GM21381 (cell line): ENCODE data around the gene CRYL1.

Experiments
- ATAC-seq: cut with Tn5 transposase; IDR thresholded peaks from one replicate; pipeline ENCODE4 v1.9.1; 2021; ENCODE audit warnings: mild to moderate bottlenecking, moderate library complexity; ENCODE audit not compliant: unreplicated experiment

Gene CRYL1

DNA sequence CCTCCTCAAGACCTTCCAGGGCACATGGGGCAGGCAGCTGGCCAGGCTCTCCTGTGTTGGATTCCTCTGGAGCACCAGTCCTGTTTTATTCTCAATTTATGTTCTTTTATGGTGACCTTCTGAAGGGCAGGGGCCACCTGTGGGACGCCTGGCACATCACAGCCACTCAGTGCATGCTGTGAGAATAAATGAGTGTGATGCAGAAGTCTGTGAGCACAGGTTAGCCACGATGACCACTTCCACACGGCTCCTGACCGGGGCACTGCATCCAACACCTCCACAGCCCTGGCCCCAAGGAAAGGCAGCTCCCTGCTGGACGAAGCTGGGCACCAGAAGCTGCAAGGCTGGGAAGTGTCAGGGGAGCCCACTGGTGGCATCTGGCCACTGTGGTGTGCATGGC is 122.8 kb downstream of the CRYL1 start:
- ATAC-seq: no peak

DNA sequence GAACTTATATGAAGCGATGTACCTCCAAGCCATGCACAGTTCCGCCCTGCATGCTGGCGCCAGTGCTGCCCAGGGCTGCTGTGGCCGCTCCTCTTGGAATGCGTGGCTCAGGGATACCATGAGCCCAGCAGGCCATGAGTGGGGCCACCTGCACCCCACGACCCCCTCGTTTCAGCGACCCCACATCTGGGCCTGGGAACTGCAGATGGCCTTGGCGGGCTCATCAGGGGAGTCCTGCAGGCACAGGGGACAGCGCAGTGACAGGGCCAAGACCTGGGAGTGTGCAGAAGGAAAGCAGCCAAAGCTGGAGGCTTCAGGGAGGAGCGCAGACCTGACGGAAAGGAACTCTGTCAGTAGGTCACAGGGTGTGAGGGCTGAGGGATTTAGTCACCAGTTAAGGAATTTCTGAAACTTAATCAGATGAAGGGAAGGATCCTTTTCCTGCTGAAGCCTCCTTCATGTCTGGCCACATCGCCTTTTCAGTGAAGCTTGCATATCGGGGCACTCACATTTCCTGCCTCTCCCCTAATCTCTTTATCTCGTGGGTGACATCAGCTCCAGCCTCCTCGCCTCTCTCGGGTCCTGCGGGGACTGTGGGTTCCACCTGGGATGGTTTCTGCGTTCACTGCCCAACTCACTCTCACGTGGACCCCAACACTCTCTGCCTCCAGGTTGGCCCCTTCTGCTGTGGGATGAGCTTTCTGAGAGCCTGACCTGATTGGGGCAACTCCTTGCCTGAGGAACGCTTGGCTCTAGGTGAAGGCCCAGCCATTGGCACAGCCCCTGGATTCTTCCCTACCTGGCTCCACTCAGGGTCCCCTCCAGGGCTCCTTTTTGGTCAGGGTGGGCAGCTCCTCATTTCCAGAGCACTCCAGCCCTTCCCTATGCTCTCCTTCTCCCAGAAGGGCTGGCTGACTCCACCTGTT is 123.5 kb downstream of the CRYL1 start:
- ATAC-seq: no peak

DNA sequence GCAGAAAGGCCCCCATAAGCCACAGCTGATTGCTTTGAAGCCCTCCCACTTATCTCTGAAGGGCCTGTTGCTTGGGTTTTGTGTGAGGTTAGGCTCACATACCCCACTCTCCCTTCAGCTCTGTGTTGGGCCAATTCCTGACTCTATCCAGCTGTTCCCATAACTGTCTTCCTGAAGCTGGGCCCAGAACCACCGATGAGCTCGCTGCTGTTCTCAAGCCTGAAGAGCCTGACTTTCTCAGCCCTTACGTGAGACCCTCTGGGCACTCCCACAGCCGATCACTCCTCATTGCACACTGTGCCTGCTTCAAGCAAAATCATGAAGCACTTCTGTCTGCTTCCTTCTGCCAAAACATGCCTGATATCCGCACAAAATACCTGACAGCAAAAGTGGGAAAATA is 124.1 kb downstream of the CRYL1 start:
- ATAC-seq: no peak

DNA sequence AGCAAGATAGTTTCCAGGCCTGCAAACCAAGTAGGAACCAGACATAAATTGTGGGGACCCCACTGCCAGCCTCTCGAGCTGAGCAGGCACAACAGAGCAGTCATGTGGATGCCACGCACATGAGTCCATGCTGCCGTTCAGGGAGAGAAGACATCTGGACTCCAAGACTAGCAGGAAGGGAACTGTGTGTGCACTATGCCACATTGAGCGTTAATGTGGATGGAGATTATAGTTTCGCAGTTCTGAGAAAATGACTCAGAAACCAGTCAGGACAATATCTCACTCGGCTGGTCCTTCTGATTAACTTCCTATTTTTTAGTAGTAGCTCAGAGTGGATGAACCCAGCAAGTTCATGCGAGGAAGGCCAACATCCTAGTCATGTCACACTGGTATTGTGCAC is 124.9 kb downstream of the CRYL1 start:
- ATAC-seq: no peak

DNA sequence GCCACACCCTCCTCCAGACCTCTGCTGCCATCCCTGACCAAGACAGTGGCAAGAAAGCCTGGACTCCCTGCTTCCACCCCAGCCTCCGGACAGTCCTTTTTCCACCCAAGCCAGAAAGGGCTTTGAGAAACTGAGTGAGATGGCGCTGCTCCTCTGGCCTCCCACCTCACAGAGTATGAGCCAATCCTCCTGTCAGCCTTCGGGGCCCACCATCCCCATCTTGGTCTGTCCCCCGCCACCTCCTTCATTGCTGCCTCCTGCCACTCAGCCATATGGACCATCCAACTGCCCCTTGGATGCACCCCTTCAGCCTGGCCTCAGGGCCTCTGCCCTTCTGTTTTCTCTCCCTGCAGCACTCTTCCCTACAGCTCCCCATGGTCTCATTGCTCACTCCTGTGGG is 125.7 kb downstream of the CRYL1 start:
- no peak for ATAC-seq

DNA sequence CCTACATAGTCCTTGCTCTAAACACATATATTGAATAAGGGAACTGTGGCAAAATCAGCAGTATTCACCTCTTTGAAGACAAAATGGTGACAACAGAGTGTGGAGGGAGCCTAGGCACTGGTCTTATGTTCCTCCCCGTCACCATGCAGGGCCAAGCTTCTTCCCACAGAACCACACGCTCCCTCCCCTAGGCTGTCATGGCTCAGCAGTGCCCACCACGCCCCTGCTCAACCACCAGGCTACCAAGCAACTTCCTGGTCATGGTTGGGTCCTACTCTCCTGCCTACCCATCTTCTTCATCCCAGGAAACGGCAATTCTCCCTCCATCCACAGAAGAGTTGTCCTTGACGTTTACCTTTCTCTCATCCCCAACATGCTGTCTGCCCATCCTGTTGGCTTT is 126.1 kb downstream of the CRYL1 start:
- no peak for ATAC-seq

DNA sequence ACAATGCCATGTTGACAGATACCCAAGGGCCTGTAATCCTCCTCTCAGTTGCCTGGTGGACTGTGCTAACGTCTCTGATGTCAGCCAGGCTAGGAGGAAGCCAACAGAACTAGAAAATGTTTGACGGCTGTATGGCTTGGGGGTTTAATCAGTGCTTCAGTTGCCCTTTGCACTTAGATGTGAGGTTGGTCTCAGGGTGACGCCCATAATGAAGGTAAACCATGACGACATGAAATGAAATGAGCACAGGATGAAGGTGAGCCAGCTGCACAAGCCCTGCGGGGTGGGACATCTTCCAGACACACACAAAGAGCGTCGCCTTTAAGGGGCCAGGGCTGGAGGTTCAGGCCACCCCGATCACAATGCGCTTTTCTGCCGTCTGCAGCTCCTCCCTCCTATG is 127.2 kb downstream of the CRYL1 start:
- no peak for ATAC-seq

DNA sequence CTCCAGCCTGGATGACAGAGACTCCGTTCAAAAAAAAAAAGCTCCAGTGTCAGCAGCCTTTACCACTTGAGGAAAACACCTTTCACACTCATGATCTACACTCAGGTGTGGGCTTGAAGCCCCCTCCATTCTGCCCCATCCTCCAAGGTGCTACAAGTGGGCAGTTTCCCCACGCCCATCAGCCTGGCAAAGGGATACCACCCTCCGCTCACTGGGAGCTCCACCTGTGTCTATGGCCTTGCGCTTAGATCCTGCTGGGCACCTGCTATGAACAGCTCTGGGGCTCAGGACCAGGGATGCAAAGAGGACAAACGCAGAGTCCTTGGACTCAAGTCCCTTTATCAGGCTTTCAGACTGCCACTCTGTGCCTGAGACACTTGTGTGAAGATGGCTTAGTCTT is 127.8 kb downstream of the CRYL1 start:
- no peak for ATAC-seq

DNA sequence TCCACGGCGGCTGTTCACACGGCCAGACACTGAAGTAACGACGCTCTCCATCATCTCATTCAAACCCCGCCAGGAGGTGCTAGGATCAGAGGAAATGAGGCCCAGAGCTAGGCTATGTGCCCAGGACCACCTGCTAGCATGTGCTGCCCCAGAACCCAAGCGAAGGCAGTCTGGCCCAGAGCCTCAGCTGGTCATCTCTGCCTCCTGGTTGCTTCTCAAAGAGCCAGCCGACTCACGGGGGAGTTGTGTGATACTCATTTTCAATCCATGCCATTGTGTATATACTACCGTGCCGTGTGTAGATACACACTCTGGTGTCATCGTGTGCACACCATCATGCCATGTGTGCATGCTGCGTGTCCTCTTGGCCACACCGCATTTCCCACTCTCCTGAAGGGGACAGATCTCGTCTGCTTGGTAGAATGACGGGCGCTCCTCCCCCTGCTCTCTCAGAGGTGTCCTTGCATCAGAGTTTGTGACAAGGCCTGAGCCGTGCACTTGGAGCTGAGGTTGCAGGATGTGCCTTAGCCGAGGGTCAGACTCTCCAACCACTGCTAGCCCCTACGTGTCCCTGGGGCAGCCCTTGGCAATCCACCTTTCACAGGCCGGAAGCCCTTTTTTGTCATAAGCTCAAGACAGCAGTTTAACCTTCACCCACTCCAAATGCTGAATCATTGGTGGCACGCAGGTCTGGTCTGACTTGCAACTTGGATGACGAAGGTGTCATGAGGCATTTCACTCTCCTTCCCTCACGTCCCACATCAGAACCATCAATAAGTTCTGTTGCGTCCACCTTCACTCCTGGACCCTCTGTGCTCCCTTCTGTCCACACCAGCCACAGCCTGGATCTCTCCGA is 130.4 kb downstream of the CRYL1 start:
- no peak for ATAC-seq

DNA sequence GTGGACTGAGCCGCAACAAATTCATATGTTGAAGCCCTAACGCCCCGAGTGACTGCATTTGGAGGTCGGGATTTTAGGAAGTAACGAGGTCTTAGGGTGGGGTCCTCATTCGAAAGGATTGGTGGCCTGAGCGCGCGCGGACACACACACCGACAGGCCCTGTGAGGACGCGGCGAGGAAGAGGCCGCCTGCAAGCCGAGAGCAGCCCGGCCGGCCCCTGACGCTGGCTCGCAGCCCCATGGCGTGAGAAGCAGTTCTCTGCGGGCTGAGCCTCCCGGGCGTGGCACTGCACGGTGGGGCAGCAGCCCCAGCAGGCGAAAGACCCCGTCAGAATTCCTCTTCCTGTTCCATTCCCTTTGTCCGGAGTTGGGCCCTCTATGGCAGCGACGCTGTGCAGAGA is 131.2 kb downstream of the CRYL1 start:
- no peak for ATAC-seq

DNA sequence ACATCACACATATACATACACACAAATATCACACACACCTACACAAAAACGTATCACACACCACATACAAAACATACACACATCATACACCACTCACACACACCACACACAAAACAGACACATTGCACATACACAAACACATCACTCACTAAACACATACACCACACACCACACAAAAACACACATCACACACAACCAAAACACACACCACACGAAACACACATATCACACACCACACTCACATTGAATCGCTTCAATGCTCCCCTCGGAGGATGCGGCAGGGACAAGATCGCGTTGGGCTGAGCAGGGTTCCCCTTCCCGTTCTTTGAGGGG is 131.5 kb downstream of the CRYL1 start:
- ATAC-seq: no peak

DNA sequence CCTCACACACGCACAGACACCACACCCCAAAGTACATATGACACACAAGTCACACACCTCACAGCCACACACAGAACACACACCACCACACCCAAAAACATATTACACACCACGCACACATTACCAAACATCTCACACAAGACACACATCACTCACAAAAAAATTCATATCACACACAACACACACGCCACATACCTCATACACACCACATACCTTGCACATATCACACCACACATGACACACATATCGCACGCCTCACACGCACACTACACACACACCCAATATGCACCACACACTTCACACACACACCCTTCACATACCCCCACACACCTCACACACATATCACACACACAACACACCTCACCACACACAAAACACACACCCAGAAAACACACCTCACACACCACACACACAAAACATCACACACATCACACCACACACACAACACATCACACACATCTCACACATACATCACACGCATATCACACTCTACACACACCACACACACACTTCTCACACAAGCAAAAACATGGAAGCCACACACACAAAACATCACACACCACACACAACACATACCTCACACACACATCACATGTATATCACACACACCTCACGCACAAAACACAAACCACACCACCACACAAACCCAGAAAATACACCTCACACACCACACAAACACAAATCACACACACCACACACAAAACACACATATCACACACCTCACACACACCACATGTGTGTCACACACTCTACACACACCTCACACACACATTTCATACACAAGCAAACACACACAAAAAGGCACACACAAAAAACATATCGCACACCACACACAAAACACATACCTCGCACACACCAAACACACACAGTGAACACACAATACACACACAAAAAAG is 132.1 kb downstream of the CRYL1 start:
- no peak for ATAC-seq

DNA sequence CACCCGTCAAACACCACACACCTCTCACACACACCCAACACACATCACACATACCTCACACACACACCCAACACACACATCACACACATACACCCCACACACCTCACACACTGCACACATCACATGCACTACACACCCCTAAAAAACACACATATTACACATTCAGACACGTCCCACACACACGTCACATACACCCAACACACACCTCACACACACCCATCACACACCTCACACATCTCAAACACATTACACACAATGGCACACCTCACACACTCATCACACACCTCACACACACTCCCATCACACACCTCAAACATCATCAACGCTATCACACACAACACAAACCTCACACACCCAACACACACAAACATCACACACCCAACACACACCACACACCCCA is 133.1 kb downstream of the CRYL1 start:
- no peak for ATAC-seq

DNA sequence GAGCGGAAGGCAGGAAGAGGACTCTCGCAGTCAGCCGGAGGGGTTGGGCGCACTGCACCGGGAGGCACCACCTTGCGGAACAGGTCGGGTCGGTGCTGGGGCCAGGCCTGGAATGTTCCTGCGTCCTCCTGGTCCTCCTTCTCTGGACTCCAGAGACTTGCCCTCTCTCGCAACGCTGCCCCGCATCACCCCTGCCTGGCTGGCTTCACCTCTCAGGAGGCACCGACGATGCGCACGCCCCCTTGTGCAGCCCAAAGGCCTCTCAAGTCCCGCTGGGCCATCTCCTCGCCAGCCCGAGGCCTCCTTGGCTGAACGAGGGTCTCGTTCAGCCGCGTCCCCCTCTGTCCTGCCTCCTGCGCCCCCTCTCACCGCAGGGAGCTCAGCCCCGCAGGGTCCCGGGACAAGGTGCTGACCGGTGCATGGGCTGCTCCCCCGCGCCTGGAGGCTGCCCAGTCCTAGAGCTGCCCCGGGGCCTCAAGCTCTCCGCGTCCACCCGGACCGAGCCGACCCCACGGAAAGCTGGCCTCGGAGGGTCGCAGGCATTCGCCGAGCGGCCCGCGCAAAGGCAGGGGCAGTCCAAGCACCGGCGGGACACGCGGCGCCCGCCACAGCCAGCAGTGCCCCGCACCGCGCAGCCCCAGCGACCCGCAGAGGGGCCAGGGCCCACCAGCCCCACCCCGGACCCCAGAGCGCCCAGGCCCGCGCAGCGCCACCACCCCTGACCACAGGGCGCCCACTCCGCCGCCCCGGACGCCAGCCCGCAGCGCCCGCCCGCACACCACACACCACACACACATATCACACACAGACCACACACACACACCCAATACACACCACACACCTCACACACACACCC is 133.8 kb downstream of the CRYL1 start:
- ATAC-seq: no peak

DNA sequence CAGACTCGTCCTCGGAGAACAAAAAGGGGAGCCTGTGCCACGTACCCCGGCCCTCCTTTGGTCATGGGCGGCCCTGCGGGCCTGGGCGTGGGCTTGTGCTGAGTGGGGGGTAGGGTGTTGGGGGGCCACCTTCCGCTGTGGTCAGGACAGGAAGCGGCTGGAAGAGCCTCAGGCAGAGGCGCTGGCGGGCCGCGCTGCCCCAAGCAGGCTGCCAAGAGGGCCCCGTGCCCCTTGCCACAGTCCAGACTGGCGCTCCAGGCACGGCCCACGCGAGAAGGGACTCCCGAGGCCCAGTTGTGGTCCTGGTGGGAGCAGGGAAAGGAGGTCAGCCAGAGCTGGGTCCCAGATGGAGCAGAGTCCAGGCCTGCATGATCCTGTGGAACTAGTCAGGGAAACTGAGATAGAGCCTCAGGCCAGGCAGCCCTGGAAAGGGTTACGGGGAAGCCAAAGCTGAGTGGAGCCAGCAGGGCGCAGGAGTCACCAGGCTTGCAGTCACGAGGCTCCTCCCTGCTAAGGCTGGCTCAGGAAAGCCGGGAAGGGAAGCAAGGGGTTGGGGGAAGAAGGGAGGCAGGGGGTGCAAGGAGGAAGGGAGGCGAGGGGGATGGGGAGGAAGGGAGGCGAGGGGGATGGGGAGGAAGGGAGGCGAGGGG is 135.0 kb downstream of the CRYL1 start:
- ATAC-seq: no peak

DNA sequence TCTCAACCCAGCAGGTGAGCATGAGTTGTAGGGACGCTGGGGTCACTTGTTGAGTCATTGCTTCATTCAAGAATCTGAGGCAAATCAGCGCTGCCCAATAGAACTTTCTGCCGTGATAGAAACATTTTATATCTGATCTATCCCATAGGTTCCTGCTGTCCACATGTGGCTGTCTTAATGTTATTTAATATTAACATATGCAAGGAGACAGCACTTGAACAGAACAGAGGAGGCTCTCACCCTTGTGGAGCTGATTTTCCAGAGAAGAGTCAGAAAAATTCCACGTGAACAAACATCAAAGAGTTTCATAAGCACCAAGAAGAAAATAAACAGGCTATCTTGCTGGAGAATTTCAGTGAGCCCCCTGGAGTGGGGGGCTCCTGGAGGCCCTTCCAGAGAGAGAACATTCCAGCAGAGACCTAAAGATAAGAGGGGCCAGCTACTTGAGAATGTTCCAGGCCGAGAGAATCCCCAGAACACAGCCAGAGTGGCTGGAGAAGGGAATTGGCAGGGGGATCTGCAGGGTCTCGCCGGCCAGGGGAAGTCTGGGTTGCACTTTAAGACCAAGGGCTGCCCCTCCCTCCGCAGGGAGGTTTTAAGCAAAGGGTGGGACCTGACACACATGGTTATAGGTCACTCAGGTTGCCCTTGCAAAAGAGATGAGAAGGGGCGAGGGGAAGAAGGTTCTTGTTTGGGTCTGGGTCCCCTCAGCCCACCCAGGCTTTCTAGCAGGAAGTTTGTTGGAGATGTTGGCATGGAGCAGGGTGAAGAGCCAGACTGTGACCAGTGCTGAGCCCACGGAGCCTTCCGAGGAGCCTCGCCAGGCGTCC is 135.7 kb downstream of the CRYL1 start:
- no peak for ATAC-seq

DNA sequence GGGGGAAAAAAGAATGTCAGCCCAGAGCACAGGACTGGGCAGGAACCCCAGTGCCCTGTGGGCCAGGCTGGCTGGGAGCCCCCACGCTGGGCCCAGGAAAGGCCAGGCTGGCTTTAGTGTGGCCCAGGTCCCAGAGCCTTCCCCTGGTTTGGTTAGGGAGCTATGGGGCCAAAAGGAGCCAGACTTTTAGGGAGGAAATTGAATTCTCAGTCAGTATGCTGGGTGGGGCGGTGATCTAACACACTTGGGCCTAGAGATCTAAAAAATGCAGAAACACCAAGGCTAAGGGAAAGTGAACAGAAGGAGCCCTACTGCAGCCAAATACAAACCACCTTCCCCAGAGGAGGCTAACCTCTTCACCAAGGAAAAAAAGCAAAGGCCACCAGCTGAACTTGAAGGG is 137.5 kb downstream of the CRYL1 start:
- no peak for ATAC-seq

DNA sequence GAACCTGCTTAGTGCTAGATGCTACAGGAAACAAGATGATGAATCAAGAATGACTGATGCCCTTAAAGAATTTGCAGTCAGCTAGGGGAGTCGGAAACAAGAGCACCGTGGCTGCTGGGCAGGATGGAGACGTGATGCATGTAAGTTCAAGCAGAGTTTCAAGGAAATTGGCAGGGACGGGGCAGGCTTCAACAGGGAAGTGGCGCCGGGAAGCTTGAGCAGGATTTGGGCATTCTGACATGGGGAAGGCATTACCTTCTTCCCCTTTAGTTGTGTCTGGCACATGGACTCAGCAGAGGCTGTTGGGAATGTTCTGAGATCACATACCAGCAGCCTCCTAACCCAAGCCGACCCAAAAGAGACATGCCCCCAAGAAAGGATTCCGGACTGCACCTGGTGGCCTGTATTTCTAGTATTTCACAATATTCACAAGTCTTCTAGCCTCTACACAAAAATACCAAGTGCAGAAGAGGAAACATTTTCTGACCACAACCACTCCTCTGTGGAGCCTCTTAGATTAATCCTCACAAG is 138.2 kb downstream of the CRYL1 start:
- ATAC-seq: no peak

DNA sequence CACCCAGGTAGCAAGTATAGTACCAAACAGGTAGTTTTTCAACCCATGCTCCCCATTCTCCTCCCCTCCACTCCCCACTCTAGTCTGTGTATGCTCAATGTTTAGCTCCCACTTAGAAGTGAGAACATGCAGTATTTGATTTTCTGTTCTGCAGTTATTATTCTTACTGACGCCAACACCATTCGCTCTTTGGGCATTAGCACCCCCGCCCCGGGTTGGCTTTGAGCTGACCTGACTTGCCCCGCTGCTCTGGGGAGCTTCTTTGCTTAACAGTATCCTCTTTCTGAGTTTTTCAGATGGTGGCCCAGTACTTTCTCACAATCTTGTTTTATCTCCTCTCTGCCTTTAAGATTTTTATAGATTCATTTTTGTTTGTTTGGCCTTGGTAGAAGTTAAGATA is 138.7 kb downstream of the CRYL1 start:
- ATAC-seq: no peak
